Renal pelvis (tissue), 4 donors: ENCODE data around the gene ELOVL1. TPM values are rescaled to one million over a fixed set of nuclear protein-coding genes. Genes with fewer than 3 reads are reported as not detected.
"Not testable (repeated sequence)": the region's sequence is repeated elsewhere in the genome, so short reads cannot be mapped to it uniquely, and the experiment has no call there.

Source experiments
- DNase-seq: peaks from one replicate; pipeline ENCODE4 v3.0.0-alpha.2; 2013
- polyA plus RNA-seq, 3 donors: library from polyadenylated mRNA; unstranded; fragments of 120-200 nt; gene quantifications; one replicate each; pipeline ENCODE4 v1.2.1, GENCODE V29; 2013; ENCODE audit not compliant: insufficient read length in 3 of 3

Gene ELOVL1
- polyA plus RNA-seq, 3 donors = 85.4 to 92.0 (median 88.8) TPM

- DNase-seq = no peak
These were observed 20.3 kb upstream of the ELOVL1 start for GRCh38 chr1:43387976-43388599.

DNA sequence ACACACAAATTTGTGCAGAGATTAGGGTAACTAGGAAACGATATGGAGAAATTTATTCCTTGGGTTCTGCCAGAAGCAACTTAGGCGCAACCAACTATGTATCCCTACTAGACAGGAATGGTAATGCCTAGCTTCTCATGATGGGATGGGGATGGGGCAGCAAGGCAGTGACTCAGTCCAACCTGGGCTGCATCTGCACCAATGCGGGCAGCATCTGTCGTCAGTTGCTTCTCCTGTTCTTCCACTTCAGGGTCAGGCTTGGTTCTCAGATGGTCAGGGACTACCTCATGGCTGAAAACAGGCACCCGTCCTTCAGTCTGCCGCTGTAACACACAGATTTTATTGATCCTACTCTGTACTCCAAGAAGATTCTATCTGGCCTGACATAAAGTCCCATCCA lies 18.9 kb upstream of the ELOVL1 start:
- no peak for DNase-seq

DNA sequence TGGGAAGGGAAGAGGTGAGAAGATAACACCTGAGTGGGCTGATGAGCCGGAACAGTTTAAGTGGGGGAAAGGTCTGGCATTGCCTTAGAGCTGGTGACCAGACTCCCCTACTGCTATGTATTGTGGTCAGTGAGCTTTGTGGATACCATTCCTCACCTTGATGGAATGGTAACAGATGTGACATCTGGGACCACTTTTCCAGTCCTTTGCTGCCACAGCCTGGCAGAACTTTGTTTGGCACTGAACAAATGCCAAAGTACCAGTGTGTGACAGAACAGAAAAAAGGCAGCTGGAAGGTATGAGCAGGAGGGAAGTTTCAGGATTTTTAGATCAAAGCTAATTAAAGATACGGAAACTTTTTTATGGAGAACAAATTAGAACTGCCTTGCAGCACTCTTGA lies 15.6 kb upstream of the ELOVL1 start:
- DNase-seq = no peak

DNA sequence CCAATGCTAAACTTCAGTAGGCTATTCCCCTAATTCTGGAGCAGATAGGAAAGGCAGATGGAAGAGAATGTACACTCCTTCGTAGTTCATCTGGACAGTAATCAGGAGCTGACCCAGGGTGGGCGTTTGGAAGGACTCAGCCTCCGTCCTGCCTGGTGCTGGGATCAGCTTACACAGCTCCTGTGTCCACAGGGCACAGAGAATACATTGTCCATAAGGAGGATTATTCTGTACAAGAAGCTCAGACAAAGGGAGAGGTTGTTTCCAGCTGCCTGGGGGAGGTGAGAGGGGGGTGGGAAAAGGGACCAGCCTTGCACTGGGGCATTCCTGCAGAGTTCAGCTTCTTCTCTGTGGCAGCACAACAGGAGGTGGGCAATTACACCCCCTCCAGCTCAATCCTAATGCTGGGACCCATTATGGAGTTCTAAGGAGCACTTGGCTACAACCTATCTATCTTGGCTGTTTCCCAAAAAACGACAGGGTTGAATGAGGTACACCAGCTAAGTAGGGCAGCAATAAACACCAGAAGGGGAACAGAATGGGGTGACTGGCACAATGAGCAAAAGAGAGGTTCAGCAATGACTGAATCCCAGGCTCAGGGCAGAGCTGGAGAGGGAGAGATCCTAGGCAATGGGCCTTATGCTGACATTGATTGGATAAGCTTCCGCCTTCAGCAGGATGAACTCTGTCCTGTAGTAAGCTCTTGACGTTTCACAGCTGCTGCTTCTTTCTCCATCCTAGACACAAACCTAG lies 14.4 kb upstream of the ELOVL1 start:
- DNase-seq = no peak

- no peak for DNase-seq
These were observed 13.8 kb upstream of the ELOVL1 start for GRCh38 chr1:43381612-43382011.

- DNase-seq = no peak
These were observed 11.7 kb upstream of the ELOVL1 start for GRCh38 chr1:43379476-43379875.

GRCh38 chr1:43377831-43378230 lies 10.0 kb upstream of the ELOVL1 start:
- no peak for DNase-seq

- no peak for DNase-seq
These were observed 9.0 kb upstream of the ELOVL1 start for GRCh38 chr1:43376723-43377235.

DNA sequence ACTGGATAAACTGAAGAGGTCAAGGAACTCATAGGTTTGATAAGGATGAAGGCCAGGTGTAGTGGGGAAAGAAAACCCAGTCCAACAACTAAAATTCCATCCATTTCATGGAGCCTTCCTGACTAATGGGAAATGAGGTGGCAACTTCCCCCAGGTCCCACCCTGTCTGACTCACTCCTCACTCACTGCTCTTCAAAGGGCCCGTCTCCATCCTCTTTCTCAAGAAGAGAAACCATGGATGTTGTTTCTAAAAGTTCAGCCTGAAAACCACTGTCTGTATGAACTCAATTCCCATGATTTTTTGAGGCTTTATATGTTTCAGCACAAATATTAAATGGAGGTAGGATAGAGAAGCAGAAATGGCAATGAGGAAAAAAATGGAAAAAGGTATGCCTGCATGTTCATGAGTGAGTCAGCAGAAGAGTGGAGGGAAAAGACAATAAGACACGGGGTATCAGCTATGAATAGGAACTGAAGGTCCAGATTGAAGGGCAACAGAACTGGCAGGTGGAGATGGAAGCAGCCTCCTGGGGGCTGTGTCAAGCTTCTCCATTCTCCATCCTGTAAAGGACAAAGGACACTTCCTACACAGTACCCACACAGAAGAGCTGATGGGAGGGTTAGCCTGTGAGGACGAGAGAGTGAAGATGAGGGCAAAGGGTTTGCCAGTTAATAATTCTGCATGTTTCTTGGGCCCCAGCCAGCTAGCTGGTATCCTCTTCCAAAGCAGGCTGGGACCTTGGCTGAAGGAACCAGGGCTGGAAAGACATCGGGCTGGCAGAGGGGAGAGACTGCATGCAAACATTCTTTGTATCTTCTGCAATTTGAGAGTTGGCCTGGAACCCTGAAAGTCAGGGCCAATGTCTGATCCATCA lies 5.5 kb upstream of the ELOVL1 start:
- DNase-seq = no peak

DNA sequence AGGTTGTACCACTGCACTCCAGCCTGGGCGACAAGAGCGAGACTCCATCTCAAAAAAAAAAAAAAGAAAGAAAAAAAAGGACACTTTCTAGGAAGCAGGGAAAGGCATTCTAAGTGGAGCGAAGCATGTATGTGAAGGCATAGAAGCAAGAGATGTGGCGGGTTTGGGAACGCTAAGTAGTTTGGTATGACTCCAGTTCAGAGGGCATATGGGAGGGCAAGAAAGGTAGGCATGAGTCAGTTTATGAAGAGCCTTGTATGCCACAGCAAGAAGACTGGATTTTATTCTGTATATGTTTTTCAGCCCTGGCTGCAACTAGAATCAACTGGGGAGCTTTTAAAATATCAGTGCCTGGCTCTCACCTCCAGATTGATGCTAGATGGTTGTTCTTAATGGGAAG lies 4.4 kb upstream of the ELOVL1 start:
- no peak for DNase-seq

- DNase-seq = no peak
These were observed 2.8 kb upstream of the ELOVL1 start for GRCh38 chr1:43370564-43370963.

GRCh38 chr1:43369779-43370178 lies 2.0 kb upstream of the ELOVL1 start:
- not testable (repeated sequence) for DNase-seq

DNA sequence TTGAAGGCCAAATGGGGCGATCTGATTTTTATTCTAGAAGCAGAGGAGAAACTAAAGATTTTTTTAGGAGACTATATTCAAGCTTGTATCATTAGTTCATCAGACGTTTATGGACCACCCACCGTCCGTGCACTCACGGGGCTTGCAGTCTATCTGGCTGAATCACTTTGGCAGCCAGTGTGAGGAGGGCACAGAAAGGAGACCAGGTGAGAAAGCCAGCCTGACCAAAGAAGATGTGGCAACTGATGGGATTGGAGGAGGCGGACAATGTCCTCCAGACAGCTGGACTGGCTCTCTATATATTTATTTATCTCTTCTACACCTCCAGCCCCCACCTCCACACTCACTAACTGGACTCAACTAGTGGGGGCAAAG lies 822 bp upstream of the ELOVL1 start:
- no peak for DNase-seq

- no peak for DNase-seq
These were observed 546 bp downstream of the ELOVL1 start for GRCh38 chr1:43367026-43367903.

DNA sequence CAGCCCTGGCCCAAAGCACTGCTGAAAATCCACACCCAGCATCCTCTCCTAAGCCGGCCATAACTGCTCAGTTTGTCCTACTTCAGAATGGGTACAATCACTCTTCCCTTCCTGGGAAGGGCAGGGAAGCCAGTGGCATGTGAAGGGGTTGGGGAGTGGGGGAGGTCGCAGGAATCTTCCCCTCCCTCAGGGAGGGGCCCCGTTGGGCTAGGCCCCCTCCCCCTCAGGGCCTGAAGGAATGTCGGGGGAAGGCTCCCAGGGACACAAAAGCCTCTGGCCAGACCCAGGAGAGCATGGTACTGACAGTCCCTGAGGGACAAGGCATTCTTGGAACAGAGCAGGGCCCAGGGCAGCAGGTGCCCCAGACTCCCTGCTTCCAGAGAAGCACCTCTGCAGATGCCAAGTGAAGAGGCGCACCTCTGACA lies 1.2 kb downstream of the ELOVL1 start:
- DNase-seq = no peak

DNA sequence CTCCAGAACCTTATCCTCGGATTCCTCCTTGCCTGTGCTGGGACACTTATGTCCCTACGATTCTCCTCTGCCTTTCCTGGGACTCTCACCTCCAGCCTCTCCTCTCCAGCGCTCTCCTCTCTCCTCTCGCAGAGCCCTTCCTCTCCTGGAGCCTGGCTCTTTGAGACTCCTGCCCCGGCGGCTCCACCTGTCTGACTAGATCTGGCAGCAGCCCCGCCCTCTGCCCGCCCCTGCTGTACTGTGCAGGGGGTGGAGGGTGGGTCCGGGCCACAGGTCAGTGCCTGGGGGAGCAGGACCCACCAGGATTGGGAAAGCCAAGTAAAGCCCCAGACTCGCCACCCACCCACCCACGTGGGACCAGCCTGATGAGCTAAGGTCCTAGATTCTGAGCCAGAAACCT lies 1.6 kb downstream of the ELOVL1 start:
- no peak for DNase-seq

- DNase-seq = no peak
These were observed 2.1 kb downstream of the ELOVL1 start for GRCh38 chr1:43365678-43366077.

- no peak for DNase-seq
These were observed 3.8 kb downstream of the ELOVL1 start for GRCh38 chr1:43363935-43364525.

- no peak for DNase-seq
These were observed 4.4 kb downstream of the ELOVL1 start for GRCh38 chr1:43363283-43363934.

DNA sequence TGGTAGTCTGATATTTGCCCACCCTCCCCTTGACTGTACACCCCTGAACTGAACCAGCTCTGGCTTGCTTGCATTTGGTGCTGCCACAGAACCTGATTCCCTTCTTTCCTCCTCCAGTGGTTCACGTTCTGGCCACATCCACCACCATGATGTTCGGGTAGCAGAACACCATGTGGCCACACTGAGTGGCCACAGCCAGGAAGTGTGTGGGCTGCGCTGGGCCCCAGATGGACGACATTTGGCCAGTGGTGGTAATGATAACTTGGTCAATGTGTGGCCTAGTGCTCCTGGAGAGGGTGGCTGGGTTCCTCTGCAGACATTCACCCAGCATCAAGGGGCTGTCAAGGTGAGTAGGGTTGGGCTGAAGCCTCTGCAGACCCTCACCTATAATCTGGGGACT lies 7.2 kb downstream of the ELOVL1 start:
- DNase-seq = no peak

- DNase-seq = no peak
These were observed 8.1 kb downstream of the ELOVL1 start for GRCh38 chr1:43359696-43360095.
